ENCODE data around the gene ATP10D. TPM values are rescaled to one million over a fixed set of nuclear protein-coding genes. Genes with fewer than 3 reads are reported as not detected.

ATP10D gene
- total RNA-seq, 1 experiment from 2014 or later, result 3.8 TPM

DNA sequence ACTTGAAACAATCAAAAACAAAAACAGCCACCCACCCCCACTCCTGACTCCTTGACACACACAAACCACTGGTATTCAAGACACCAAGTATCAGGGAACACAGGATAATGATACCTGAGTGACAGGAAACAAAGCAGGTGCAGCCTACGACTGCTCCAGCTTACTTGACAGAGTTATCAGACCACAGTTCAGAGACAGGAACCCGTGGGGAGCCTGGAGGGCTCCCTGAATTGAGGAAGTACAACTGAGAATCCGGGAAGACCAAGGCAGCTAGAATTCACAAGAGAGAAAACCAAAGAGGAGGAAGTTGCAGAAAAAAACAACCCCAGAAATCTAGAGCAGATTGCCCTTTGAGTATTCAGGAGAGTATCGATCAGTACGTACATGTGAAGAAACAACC, 42.1 kb upstream of the ATP10D start:
- Histone ChIP-seq H3K18ac (ENCODE audit: insufficient read length, low read depth, low read length) (no peak overlapping the region), H2AK5ac (ENCODE audit: insufficient read length, low read length) (no peak overlapping the region)
- H3K27ac Mint-ChIP-seq, result no peak overlapping the region

More for the DNA sequence above, 42.1 kb upstream of the ATP10D start:
- Histone ChIP-seq H2BK12ac (ENCODE audit: insufficient read length, low read depth, low read length) (no peak overlapping the region), H2BK5ac (ENCODE audit: insufficient read length, low read length) (no peak overlapping the region), H4K20me1 (ENCODE audit: control insufficient read depth, insufficient read depth, insufficient read length) (no peaks in the 10 kb centered on the region), H3K79me1 (ENCODE audit: insufficient read depth, low read depth, low read length, poor library complexity, severe bottlenecking) (no peaks in the 10 kb centered on the region), H2BK120ac (ENCODE audit: low read depth, low read length, poor library complexity, severe bottlenecking) (no peak overlapping the region), H3K27me3 (ENCODE audit: insufficient read depth, low read length) (no peaks in the 10 kb centered on the region), H3K9ac (ENCODE audit: extremely low read depth, insufficient read length, low read length) (no peak overlapping the region), H4K5ac (ENCODE audit: insufficient read length, low read depth, low read length) (no peak overlapping the region), H3K23me2 (ENCODE audit: insufficient read length, low read depth, low read length, poor library complexity, severe bottlenecking) (no peaks in the 10 kb centered on the region), H3K9me3 (ENCODE audit: control insufficient read depth, low read depth, low read length) (no peaks in the 10 kb centered on the region), H3K4me1 (ENCODE audit: insufficient read depth, low read length) (peaks cover 5% of the 10 kb centered on the region; the same call in 1 of the 2 replicates), H2AFZ (ENCODE audit: low read length) (no peak overlapping the region), H3K4me2 (ENCODE audit: insufficient read depth, insufficient read length, low read length) (no peak overlapping the region), H3K14ac (ENCODE audit: insufficient read depth, low read length) (no peak overlapping the region), H3K4ac (ENCODE audit: low read depth, low read length) (no peak overlapping the region), H3T11ph (ENCODE audit: low read length) (no peak overlapping the region), H2BK20ac (ENCODE audit: low read depth, low read length, poor library complexity, severe bottlenecking) (peak overlapping the region; percentile 60), H4K8ac (replicated peaks; ENCODE audit: insufficient read length, low read depth, low read length) (no peak overlapping the region), H4K91ac (ENCODE audit: insufficient read length, low read depth, low read length) (no peak overlapping the region), H3K23ac (ENCODE audit: insufficient read length, low read depth, low read length) (no peak overlapping the region), H3K56ac (ENCODE audit: insufficient read length, low read depth, low read length) (no peak overlapping the region), H3K79me2 (ENCODE audit: insufficient read depth, low read length) (no peaks in the 10 kb centered on the region), H2BK15ac (ENCODE audit: low read depth, low read length) (no peak overlapping the region), H3K27ac (ENCODE audit: insufficient read length, low read depth, low read length) (no peak overlapping the region)
- Mint-ChIP-seq H3K9me3 (no peaks in the 10 kb centered on the region), H3K27me3 (ENCODE audit: low read depth) (no peaks in the 10 kb centered on the region), H3K36me3 (ENCODE audit: insufficient read depth in 1 of 3, low read depth in 3 of 3) (no peaks in the 10 kb centered on the region), H3K4me1 (peaks cover 7 to 11% of the 10 kb centered on the region in 2 experiments), H3K4me3 (no peak overlapping the region; a peak in 1 of 5 replicates)
- TF ChIP-seq, protein P1, sequence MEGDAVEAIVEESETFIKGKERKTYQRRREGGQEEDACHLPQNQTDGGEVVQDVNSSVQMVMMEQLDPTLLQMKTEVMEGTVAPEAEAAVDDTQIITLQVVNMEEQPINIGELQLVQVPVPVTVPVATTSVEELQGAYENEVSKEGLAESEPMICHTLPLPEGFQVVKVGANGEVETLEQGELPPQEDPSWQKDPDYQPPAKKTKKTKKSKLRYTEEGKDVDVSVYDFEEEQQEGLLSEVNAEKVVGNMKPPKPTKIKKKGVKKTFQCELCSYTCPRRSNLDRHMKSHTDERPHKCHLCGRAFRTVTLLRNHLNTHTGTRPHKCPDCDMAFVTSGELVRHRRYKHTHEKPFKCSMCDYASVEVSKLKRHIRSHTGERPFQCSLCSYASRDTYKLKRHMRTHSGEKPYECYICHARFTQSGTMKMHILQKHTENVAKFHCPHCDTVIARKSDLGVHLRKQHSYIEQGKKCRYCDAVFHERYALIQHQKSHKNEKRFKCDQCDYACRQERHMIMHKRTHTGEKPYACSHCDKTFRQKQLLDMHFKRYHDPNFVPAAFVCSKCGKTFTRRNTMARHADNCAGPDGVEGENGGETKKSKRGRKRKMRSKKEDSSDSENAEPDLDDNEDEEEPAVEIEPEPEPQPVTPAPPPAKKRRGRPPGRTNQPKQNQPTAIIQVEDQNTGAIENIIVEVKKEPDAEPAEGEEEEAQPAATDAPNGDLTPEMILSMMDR (conservative IDR thresholded peaks at IDR 0.05), result no peak
- DNase-seq, result no peak
- no CpG with 5 or more reads among the region's 5 CpGs for WGBS (ENCODE audit: extremely low coverage, insufficient read length, low lambda C conversion rate)
